Transverse colon (tissue), 4 donors: ENCODE results near the gene PLCD3. TPM values are rescaled to one million over a fixed set of nuclear protein-coding genes. Genes with fewer than 3 reads are reported as not detected.

ENCODE experiments used
- DNase-seq: peaks from one replicate; pipeline ENCODE4 v3.0.0-alpha.2; 2019
- H3K27ac ChIP-seq, 4 donors: fragments of 200-600 bp; sonication (generic); 2 replicates each; pipeline ENCODE4 v1.5.1; 2016 to 2018; ENCODE audit warnings: inconsistent platforms in 4 of 4
- H3K27me3 ChIP-seq: fragments of 200-600 bp; sonication (generic); 2 replicates; pipeline ENCODE4 v1.5.1; 2017; ENCODE audit warnings: inconsistent platforms
- H3K36me3 ChIP-seq, 4 donors: fragments of 200-600 bp; sonication (generic); 2 replicates each; pipeline ENCODE4 v1.5.1; 2017 to 2019; ENCODE audit warnings: inconsistent platforms in 4 of 4
- H3K4me1 ChIP-seq, 4 donors: fragments of 200-600 bp; sonication (generic); 2 replicates each; pipeline ENCODE4 v1.5.1; 2017 to 2020; ENCODE audit warnings: inconsistent platforms in 4 of 4
- H3K4me3 ChIP-seq, 4 donors: fragments of 200-600 bp; sonication (generic); 1 replicate in 1 of 4; 2 replicates in 3 of 4; pipeline versions ENCODE4 v1.5.1 to v1.6.1; 2017 to 2019; ENCODE audit warnings: inconsistent platforms in 4 of 4
- H3K9me3 ChIP-seq, 2 donors: fragments of 200-600 bp; sonication (generic); 2 replicates each; pipeline ENCODE4 v1.5.1; 2017 to 2019; ENCODE audit warnings: inconsistent platforms in 2 of 2
- EP300 ChIP-seq: sonication (generic); formaldehyde crosslinking; IDR thresholded peaks from one replicate; pipeline ENCODE4 v1.6.1; 2017; ENCODE audit warnings: antibody characterized with exemption, low read depth
- POLR2A ChIP-seq: fragments of 450-650 bp; IDR thresholded peaks from one replicate; pipeline ENCODE4 v1.6.1; 2016; ENCODE audit warnings: antibody characterized with exemption, mild to moderate bottlenecking, moderate library complexity
- POLR2AphosphoS5 ChIP-seq, 3 donors: sonication (generic); formaldehyde crosslinking; IDR thresholded peaks; one replicate each; pipeline ENCODE4 v1.6.1; 2016; ENCODE audit warnings: antibody characterized with exemption in 3 of 3
- WGBS, 2 donors: methylation state at CpG; one replicate each; pipeline ENCODE4 v1.1.5; 2018; ENCODE audit warnings: low coverage in 1 of 2; 5-methylcytosine and 5-hydroxymethylcytosine counted together
- in situ Hi-C, 4 donors: fragments of 200-750 bp; cut with MboI; loops; one replicate each; pipeline versions ENCODE4 v1.15.0 to v1.15.1; 2017; ENCODE audit warnings: low sequenced_read_pairs in 3 of 4, low pct_ligation_motif_present in 1 of 4, low pct_unique_long_range_greater_than_20kb in 1 of 4
- intact Hi-C: fragments of 100-400 bp; cut with DNase I; formaldehyde crosslinking; loops from one replicate; pipeline ENCODE4 v1.15.1; 2023; ENCODE audit warnings: low total_unique reads
- total RNA-seq, 4 donors: library from RNA; depleted of rRNA; stranded (reverse); fragments of >200 nt; gene quantifications; one replicate each; pipeline ENCODE4 v1.1.0, GENCODE V29; 2016
- TF ChIP-seq, protein P1 (sequence below), 5 experiments: fragments of 200-600 bp in 3 of 5; fragments of 450-650 bp in 2 of 5; sonication (generic) in 3 of 5; IDR thresholded peaks; 1 replicate in 2 of 5; 2 replicates in 3 of 5; pipeline ENCODE4 v1.5.1; 2016 to 2017; ENCODE audit warnings: antibody characterized with exemption in 5 of 5, inconsistent platforms in 3 of 5, mild to moderate bottlenecking in 2 of 5, moderate library complexity in 1 of 5

PLCD3 gene
- total RNA-seq, 4 donors from 2014 or later, result 157 to 369 (median 335) TPM

- Histone ChIP-seq H3K9me3 (no peaks in the 10 kb centered on the region), H3K36me3 (no peaks in the 10 kb centered on the region), H3K4me1 (peaks cover 0 to 18% (median 2%) of the 10 kb centered on the region in 4 donors), H3K4me3 (no peak overlapping the region), H3K27ac (no peak overlapping the region), H3K27me3 (no peaks in the 10 kb centered on the region)
- WGBS, 2 donors, result 87% methylated on average over 8 of the region's 9 CpGs; no CpG with 5 or more reads in 1 of the 2 donors
- no peak for DNase-seq
- TF ChIP-seq POLR2AphosphoS5 (IDR thresholded peaks at IDR 0.05) (no peak), EP300 (no peak), POLR2A (no peak)
- in situ Hi-C loops, result no loop called here
- intact Hi-C loops, result no loop called here
Observed at GRCh38 chr17:45113424-45113754, 18.9 kb downstream of the PLCD3 start.

DNA sequence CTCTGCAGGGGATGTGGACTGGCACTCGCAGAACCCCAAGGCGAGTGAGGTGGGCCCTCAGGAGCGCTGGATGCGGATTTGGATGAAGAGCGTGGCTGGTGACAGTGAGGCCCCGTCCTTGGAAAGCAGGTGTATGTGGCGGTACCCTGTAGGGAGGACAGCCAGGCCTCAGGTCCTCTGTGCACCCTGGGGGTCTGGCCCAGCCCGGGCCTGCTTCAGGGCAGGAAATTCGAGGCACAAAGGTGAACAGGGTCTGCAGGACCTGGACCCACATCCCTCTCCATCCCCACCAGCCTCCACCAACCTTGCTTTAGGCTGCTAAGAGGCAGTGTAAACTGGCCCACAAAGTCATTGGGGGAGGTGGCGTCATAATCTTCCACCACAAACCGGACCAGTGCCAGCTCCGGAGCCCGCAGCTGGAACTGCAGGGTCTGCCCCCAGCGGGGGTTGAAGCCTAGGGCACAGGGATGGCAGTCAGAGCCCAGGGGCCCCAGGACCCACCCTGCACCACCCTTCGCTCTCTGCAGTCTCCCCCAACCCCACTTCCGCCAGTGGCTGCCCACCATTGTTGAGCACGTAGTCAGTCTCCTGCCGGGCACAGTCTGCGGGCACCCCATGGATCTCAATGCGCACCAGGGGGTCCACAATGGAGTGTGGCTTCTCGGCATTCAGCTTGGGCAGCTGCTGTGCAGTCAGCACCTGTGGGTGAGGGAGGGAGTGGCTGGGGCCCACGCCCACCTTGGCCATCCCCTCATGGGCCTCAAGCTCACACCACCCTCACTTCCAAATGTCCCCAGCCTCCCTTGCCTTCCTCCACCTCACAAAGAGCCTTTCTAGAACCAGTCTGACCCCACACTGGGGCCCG, 19.5 kb downstream of the PLCD3 start:
- Histone ChIP-seq H3K36me3 (no peaks in the 10 kb centered on the region), H3K27ac (peak overlapping the region in 3 of 4 donors; percentile 67 to 79 (median 69)), H3K27me3 (no peaks in the 10 kb centered on the region), H3K4me1 (peaks cover 0 to 18% (median 2%) of the 10 kb centered on the region in 4 donors), H3K4me3 (no peak overlapping the region), H3K9me3 (no peaks in the 10 kb centered on the region)
- DNase-seq, result no peak
- in situ Hi-C loops (no loop called here), intact Hi-C loops (no loop called here)
- 95% methylated on average over 23 of the region's 23 CpGs; no CpG with 5 or more reads in 1 of the 2 donors for WGBS, 2 donors
- TF ChIP-seq, protein P1, sequence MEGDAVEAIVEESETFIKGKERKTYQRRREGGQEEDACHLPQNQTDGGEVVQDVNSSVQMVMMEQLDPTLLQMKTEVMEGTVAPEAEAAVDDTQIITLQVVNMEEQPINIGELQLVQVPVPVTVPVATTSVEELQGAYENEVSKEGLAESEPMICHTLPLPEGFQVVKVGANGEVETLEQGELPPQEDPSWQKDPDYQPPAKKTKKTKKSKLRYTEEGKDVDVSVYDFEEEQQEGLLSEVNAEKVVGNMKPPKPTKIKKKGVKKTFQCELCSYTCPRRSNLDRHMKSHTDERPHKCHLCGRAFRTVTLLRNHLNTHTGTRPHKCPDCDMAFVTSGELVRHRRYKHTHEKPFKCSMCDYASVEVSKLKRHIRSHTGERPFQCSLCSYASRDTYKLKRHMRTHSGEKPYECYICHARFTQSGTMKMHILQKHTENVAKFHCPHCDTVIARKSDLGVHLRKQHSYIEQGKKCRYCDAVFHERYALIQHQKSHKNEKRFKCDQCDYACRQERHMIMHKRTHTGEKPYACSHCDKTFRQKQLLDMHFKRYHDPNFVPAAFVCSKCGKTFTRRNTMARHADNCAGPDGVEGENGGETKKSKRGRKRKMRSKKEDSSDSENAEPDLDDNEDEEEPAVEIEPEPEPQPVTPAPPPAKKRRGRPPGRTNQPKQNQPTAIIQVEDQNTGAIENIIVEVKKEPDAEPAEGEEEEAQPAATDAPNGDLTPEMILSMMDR (IDR thresholded peaks at IDR 0.05), result no peak
- no peak for TF ChIP-seq POLR2AphosphoS5 (IDR thresholded peaks at IDR 0.05)
- TF ChIP-seq EP300, result no peak
- TF ChIP-seq POLR2A, result no peak

DNA sequence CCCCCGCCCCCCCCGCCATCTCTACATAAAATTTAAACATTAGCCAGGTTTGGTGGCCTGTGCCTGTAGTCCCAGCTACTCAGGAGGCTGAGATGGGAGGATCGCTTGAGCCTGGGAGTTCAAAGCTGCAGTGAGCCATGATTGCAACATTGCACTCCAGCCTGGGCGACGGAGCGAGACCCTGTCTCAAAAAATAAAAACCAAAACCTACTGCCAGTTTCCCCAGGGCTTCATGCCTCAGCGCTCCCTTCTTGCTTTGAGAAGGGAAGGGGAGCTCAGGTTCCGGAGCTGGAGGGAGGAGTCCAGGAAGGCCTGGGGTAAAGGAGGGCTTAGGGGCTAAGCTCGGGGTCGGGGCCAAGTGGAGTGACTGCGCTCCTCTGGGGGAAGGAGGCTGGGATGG, 20.5 kb downstream of the PLCD3 start:
- Histone ChIP-seq H3K27ac (peak overlapping the region; percentile 32 to 79 (median 68)), H3K4me3 (no peak overlapping the region), H3K4me1 (peaks cover 0 to 18% (median 2%) of the 10 kb centered on the region in 4 donors), H3K36me3 (no peaks in the 10 kb centered on the region), H3K9me3 (no peaks in the 10 kb centered on the region), H3K27me3 (no peaks in the 10 kb centered on the region)
- DNase-seq, result no peak
- WGBS, 2 donors, result 91% methylated on average over 11 of the region's 11 CpGs; no CpG with 5 or more reads in 1 of the 2 donors
- intact Hi-C loops, result no loop called here
- in situ Hi-C loops, result no loop called here
- TF ChIP-seq, protein P1 (IDR thresholded peaks at IDR 0.05), result no peak
- TF ChIP-seq EP300 (no peak), POLR2AphosphoS5 (IDR thresholded peaks at IDR 0.05) (no peak)

DNA sequence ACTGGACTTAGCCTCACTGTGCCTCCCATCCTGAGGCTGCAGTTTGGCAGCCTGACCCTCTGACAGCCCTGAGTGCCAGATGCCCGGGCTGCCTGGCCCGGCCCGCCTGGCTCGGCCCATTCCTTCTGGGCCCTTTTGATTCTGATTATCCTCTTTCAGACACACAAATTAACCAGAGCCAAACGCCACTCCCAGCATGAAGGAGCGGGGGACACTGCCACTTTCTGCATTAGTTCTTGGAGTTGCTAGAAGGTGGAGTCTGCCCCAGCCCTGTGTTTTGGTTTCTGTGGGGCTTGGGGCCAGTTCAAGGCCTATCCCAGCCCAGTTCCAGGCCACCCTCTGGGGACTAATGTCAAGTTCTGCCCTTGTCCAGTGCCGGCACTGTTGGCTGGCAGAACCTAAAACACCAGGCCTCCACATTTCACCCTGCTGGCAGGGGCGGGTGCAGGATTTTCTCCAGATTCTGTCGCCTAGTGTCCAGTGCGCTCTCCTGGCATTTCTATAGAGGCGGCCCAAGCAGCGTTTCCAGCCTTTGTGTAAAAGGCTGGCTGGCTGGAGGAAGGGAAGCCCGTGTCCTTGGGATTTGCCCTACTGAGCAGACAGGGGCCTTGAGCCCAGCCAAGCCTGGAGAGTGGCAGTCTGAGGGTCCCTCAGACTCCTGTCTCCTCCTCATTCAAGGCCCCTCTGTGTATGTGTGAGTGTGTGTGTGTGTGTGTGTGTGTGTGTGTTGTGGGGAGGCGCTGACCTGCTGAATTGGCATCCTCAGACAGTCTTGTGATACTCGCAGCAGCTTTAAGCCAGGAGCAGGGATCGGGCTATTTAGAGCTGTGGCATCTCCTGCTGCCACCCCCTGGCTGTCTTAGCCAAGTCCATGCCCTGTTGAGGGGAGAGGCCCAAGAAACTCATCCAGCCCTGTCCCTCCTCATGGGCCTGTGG, 21.4 kb downstream of the PLCD3 start:
- intact Hi-C loops, result no loop called here
- WGBS, 2 donors, result 70 to 85% methylated on average over 7 to 14 of the region's 16 CpGs
- DNase-seq, result no peak
- in situ Hi-C loops, result no loop called here
- Histone ChIP-seq H3K4me1 (peaks cover 0 to 18% (median 2%) of the 10 kb centered on the region in 4 donors), H3K4me3 (no peak overlapping the region), H3K36me3 (peaks cover 0 to 5% (median 0%) of the 10 kb centered on the region in 4 donors), H3K9me3 (no peaks in the 10 kb centered on the region), H3K27ac (peak overlapping the region; percentile 54 to 79 (median 68)), H3K27me3 (no peaks in the 10 kb centered on the region)
- no peak for TF ChIP-seq EP300
- TF ChIP-seq POLR2A, result no peak
